Neuronal stem cell (in vitro differentiated cells): Measurements from ENCODE around the gene RRP1.

ENCODE experiments used
- DNase-seq: peaks from one replicate; pipeline ENCODE4 v3.0.0-alpha.2; 2013; ENCODE audit warnings: low spot score
- H2AFZ ChIP-seq: one replicate; pipeline ENCODE4 v1.6.1; 2013; ENCODE audit warnings: mild to moderate bottlenecking, low read length, inconsistent platforms
- H2AK5ac ChIP-seq: 2 replicates; pipeline ENCODE4 v1.6.1; 2013; ENCODE audit warnings: low read depth, mild to moderate bottlenecking, inconsistent platforms, low read length, moderate library complexity, mixed read lengths
- H2BK120ac ChIP-seq: 2 replicates; pipeline ENCODE4 v1.6.1; 2013; ENCODE audit warnings: low read depth, mild to moderate bottlenecking, inconsistent platforms, low read length, moderate library complexity, mixed read lengths
- H2BK12ac ChIP-seq: one replicate; pipeline ENCODE4 v1.6.1; 2013; ENCODE audit warnings: low read length, inconsistent platforms
- H2BK15ac ChIP-seq: 2 replicates; pipeline ENCODE4 v1.6.1; 2013; ENCODE audit warnings: mild to moderate bottlenecking, low read length, inconsistent platforms, mixed read lengths
- H2BK5ac ChIP-seq: one replicate; pipeline ENCODE4 v1.6.1; 2013; ENCODE audit warnings: inconsistent platforms, mild to moderate bottlenecking, low read length, moderate library complexity
- H3K14ac ChIP-seq: one replicate; pipeline ENCODE4 v1.6.1; 2013; ENCODE audit warnings: low read length, inconsistent platforms
- H3K18ac ChIP-seq: 2 replicates; pipeline ENCODE4 v1.6.1; 2013; ENCODE audit warnings: low read length, inconsistent platforms
- H3K23ac ChIP-seq: 2 replicates; pipeline ENCODE4 v1.6.1; 2013; ENCODE audit warnings: low read depth, mild to moderate bottlenecking, mixed read lengths, low read length, inconsistent platforms; ENCODE audit not compliant: poor library complexity
- H3K27ac ChIP-seq: replicated peaks from 3 replicates; pipeline ENCODE4 v1.5.1; 2013; ENCODE audit warnings: low read length, inconsistent platforms
- H3K27me3 ChIP-seq, 3 experiments: 2 replicates each; pipeline ENCODE4 v1.6.1; 2013; ENCODE audit warnings: low read length in 3 of 3, mild to moderate bottlenecking in 2 of 3, inconsistent platforms in 1 of 3, low read depth in 1 of 3, mixed read lengths in 1 of 3, moderate library complexity in 1 of 3; ENCODE audit not compliant: control insufficient read depth in 3 of 3, insufficient read depth in 3 of 3
- H3K36me3 ChIP-seq, 2 donors: replicated peaks in 1 of 2; 2 replicates each; pipeline ENCODE4 v1.6.1; 2013; ENCODE audit warnings: low read length in 2 of 2; ENCODE audit not compliant: control insufficient read depth in 2 of 2, insufficient read depth in 2 of 2
- H3K4ac ChIP-seq: 2 replicates; pipeline ENCODE4 v1.6.1; 2013; ENCODE audit warnings: inconsistent platforms, mild to moderate bottlenecking, low read length, moderate library complexity
- H3K4me1 ChIP-seq, 2 donors: 1 replicate in 1 of 2; 2 replicates in 1 of 2; pipeline ENCODE4 v1.6.1; 2013; ENCODE audit warnings: low read length in 2 of 2, low read depth in 1 of 2; ENCODE audit not compliant: control insufficient read depth in 2 of 2, insufficient read depth in 1 of 2
- H3K4me2 ChIP-seq: one replicate; pipeline ENCODE4 v1.6.1; 2013; ENCODE audit warnings: mild to moderate bottlenecking, low read length, inconsistent platforms; ENCODE audit not compliant: insufficient read depth, poor library complexity, severe bottlenecking
- H3K4me3 ChIP-seq, 2 donors: 2 replicates each; pipeline ENCODE4 v1.5.1; 2013; ENCODE audit warnings: low read length in 2 of 2, mild to moderate bottlenecking in 2 of 2, inconsistent platforms in 1 of 2, moderate library complexity in 1 of 2
- H3K79me1 ChIP-seq: one replicate; pipeline ENCODE4 v1.6.1; 2013; ENCODE audit warnings: low read depth, mild to moderate bottlenecking, inconsistent platforms, low read length, moderate library complexity
- H3K9ac ChIP-seq: one replicate; pipeline ENCODE4 v1.6.1; 2013; ENCODE audit warnings: mild to moderate bottlenecking, low read depth, low read length, inconsistent platforms; ENCODE audit not compliant: poor library complexity
- H3K9me3 ChIP-seq, 2 donors: replicated peaks in 1 of 2; 2 replicates each; pipeline versions ENCODE3 to v1.6.1; 2013; ENCODE audit warnings: low read length in 2 of 2, mild to moderate bottlenecking in 2 of 2, inconsistent platforms in 1 of 2, low read depth in 1 of 2, mixed read lengths in 1 of 2, moderate library complexity in 1 of 2; ENCODE audit not compliant: control insufficient read depth in 2 of 2, insufficient read depth in 1 of 2
- H4K8ac ChIP-seq: one replicate; pipeline ENCODE4 v1.6.1; 2013; ENCODE audit warnings: low read depth, mild to moderate bottlenecking, inconsistent platforms, low read length, moderate library complexity
- H4K91ac ChIP-seq: one replicate; pipeline ENCODE4 v1.6.1; 2013; ENCODE audit warnings: low read length, low read depth, mild to moderate bottlenecking, inconsistent platforms; ENCODE audit not compliant: poor library complexity
- WGBS, 2 donors: extraction: QIAGEN DNeasy Blood & Tissue Kit; methylation state at CpG; one replicate each; pipeline ENCODE4 v1.1.7; 2013; ENCODE audit warnings: missing lambda C conversion rate in 2 of 2, mixed read lengths in 1 of 2; ENCODE audit not compliant: insufficient read length in 2 of 2, insufficient replicate concordance in 1 of 2; ENCODE audit errors: extremely low coverage in 2 of 2; 5-methylcytosine and 5-hydroxymethylcytosine counted together

Gene RRP1

DNA sequence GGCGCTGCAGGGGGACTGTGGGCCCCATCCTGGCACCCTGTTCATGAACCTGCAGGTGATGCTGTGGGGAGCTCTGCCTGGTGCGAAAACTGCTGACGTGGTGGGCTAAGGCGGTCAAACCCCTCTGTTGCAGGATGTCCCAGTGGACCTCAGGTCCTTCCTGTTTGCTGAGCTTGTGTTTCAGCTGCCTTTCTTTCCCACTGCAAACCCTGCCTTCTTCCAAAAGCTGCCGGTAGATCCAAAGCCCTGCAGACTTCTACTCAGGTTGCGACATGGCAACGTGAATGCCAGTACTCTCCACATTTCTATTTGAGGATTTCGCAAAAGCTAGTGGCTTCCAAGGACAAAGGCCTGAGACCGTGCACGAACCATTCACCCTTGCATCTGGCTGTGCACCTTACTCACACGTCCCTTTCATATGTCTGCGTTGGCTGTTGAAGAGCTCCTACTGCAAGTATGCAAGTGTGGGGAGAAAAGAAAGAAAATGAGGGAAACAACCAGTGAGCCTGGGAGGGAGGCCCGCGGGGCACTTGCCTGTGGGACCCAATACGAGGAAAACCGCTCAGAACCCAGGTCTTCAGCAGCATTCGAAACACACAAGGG is 6.2 kb upstream of the RRP1 start:
- DNase-seq: no peak
- H2BK12ac ChIP-seq: no peak overlapping the region
- H3K14ac ChIP-seq: no peak overlapping the region
- H3K4me1 ChIP-seq: peaks cover 3 to 6% of the 10 kb centered on the region in 2 donors
- H4K91ac ChIP-seq: no peak overlapping the region
- H2BK15ac ChIP-seq: no peak overlapping the region
- H3K9me3 ChIP-seq: peaks cover 0 to 8% of the 10 kb centered on the region in 2 donors
- H3K4me2 ChIP-seq: no peak overlapping the region
- H3K4ac ChIP-seq: no peak overlapping the region
- no peak overlapping the region for H3K23ac ChIP-seq
- H3K9ac ChIP-seq: no peak overlapping the region
- no peaks in the 10 kb centered on the region for H3K79me1 ChIP-seq
- peak overlapping the region; percentile 29 for H2AFZ ChIP-seq
- no peak overlapping the region for H3K27ac ChIP-seq
- H3K27me3 ChIP-seq: no peaks in the 10 kb centered on the region
- WGBS, 2 donors: no CpG with 5 or more reads among the region's 17 CpGs
- H3K4me3 ChIP-seq: no peak overlapping the region
- H2BK5ac ChIP-seq: no peak overlapping the region
- no peak overlapping the region for H2BK120ac ChIP-seq
- no peak overlapping the region for H4K8ac ChIP-seq
- H3K18ac ChIP-seq: no peak overlapping the region
- H3K36me3 ChIP-seq: no peaks in the 10 kb centered on the region
- no peak overlapping the region for H2AK5ac ChIP-seq

DNA sequence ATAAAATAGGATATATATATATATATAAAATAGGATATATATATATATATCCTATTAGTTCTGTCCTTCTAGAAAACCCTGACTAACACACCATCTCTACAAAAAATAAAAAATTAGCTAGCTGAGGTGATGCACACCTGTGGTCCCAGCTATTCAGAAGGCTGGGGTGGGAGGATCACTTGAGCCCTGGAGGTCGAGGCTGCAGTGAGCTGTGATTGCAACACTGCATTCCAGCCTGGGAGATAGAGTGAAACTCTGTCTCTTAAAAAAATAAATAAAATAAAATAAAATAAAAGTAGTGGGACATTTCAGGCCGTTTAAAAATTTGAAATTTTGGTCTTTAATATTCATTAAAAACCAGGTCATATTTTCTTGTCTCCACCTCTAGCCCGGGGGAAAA is 4.2 kb upstream of the RRP1 start:
- Histone ChIP-seq H2BK15ac (no peak overlapping the region), H3K4me2 (no peak overlapping the region), H3K18ac (no peak overlapping the region), H3K4me3 (no peak overlapping the region), H2AK5ac (no peak overlapping the region), H2BK12ac (no peak overlapping the region), H2BK5ac (no peak overlapping the region), H3K4ac (no peak overlapping the region), H3K14ac (no peak overlapping the region), H4K8ac (no peak overlapping the region), H4K91ac (no peak overlapping the region), H3K27ac (no peak overlapping the region), H2AFZ (no peak overlapping the region), H3K9me3 (peaks cover 0 to 8% of the 10 kb centered on the region in 2 donors), H3K4me1 (peaks cover 1 to 2% of the 10 kb centered on the region in 2 donors), H3K36me3 (no peaks in the 10 kb centered on the region), H3K79me1 (peaks cover 6% of the 10 kb centered on the region), H3K27me3 (no peaks in the 10 kb centered on the region), H3K9ac (no peak overlapping the region), H2BK120ac (no peak overlapping the region), H3K23ac (no peak overlapping the region)
- DNase-seq: no peak
- WGBS, 2 donors: no CpG with 5 or more reads among the region's 3 CpGs

DNA sequence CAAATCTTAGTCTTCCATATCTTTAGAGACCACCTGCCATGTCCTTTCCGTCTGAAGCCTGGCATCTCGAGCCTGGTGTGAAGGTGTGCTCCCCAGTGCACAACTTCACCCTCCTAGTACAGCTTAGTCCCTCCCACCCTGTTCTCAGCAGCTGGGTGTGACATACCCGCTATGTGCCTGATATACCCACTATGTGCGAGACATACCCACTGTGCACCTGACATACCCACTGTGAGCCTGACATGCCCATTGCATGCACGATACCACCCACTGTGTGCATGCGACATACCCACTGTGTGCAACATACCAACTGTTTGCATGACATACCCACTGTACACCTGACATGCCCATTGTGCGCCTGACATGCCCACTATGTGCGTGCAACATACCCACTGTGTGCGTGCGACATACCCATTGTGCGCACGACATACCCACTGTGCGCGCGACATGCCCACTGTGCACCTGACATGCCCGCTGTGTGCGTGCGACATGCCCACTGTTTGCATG is 3.0 kb upstream of the RRP1 start:
- Histone ChIP-seq H4K8ac (no peak overlapping the region), H2AFZ (no peak overlapping the region), H3K14ac (no peak overlapping the region), H3K4me1 (peaks cover 4 to 9% of the 10 kb centered on the region in 2 donors), H3K36me3 (peaks cover 2 to 10% of the 10 kb centered on the region in 2 donors), H3K27ac (no peak overlapping the region), H3K79me1 (peaks cover 7% of the 10 kb centered on the region), H3K18ac (no peak overlapping the region), H2BK12ac (no peak overlapping the region), H2BK120ac (no peak overlapping the region), H3K23ac (peak overlapping the region; percentile 82), H3K4me2 (no peak overlapping the region), H3K4ac (no peak overlapping the region), H4K91ac (no peak overlapping the region), H3K27me3 (no peaks in the 10 kb centered on the region), H2BK5ac (no peak overlapping the region), H2BK15ac (no peak overlapping the region), H3K9ac (peak overlapping the region; percentile 45), H2AK5ac (no peak overlapping the region), H3K9me3 (peaks cover 0 to 8% of the 10 kb centered on the region in 2 donors), H3K4me3 (peak overlapping the region in 1 of 2 donors; percentile 3)
- no peak for DNase-seq
- no CpG with 5 or more reads among the region's 18 CpGs for WGBS, 2 donors

DNA sequence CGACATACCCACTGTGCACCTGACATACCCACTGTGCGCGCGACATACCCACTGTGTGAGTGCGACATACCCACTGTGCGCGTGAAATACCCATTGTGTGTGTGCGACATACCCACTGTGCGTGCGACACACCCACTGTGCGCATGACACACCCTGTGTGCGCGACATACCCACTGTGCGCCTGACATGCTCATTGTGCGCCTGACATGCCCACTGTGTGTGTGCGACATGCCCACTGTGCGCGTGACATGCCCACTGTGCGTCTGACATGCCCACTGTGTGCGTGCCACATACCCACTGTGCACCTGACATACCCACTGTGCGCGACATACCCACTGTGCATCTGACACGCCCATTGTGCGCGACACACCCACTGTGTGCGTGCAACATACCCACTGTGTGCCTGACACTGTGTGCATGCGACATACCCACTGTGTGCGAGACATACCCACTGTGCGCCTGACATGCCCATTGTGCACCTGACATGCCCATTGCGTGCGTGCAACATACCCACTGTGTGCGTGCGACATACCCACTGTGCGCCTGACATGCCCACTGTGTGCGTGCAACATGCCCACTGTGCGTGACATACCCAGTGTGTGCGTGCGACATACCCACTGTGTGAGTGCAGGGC is 2.5 kb upstream of the RRP1 start:
- no CpG with 5 or more reads among the region's 38 CpGs for WGBS, 2 donors
- no peaks in the 10 kb centered on the region for H3K27me3 ChIP-seq
- H3K14ac ChIP-seq: peak overlapping the region; percentile 56
- H4K8ac ChIP-seq: no peak overlapping the region
- H2BK15ac ChIP-seq: no peak overlapping the region
- H3K18ac ChIP-seq: peak overlapping the region; percentile 41
- peaks cover 0 to 8% of the 10 kb centered on the region in 2 donors for H3K9me3 ChIP-seq
- peak overlapping the region; percentile 73 for H4K91ac ChIP-seq
- H2BK5ac ChIP-seq: no peak overlapping the region
- H2AK5ac ChIP-seq: no peak overlapping the region
- no peak overlapping the region for H3K27ac ChIP-seq
- H3K23ac ChIP-seq: peak overlapping the region; percentile 82
- H3K4ac ChIP-seq: no peak overlapping the region
- DNase-seq: no peak
- H3K79me1 ChIP-seq: peaks cover 7% of the 10 kb centered on the region
- peak overlapping the region; percentile 45 for H3K9ac ChIP-seq
- H3K4me2 ChIP-seq: no peak overlapping the region
- no peak overlapping the region for H2BK120ac ChIP-seq
- peaks cover 4 to 9% of the 10 kb centered on the region in 2 donors for H3K4me1 ChIP-seq
- peak overlapping the region in 1 of 2 donors; percentile 3 for H3K4me3 ChIP-seq
- peaks cover 6 to 15% of the 10 kb centered on the region in 2 donors for H3K36me3 ChIP-seq
- peak overlapping the region; percentile 19 for H2BK12ac ChIP-seq
- no peak overlapping the region for H2AFZ ChIP-seq
